LNCaP clone FGC (cell line): ENCODE measurements around the gene HK3.

Source experiments
- DNase-seq: peaks from one replicate; pipeline ENCODE4 v3.0.0-alpha.2; 2011; ENCODE audit warnings: low read depth
- H3K4me3 ChIP-seq: 2 replicates; pipeline ENCODE4 v1.5.1; 2011; ENCODE audit warnings: mild to moderate bottlenecking, low read depth, low read length, control low read depth
- CTCF ChIP-seq: IDR thresholded peaks from 2 replicates; pipeline ENCODE4 v1.5.1; 2012; ENCODE audit warnings: mild to moderate bottlenecking; ENCODE audit not compliant: control insufficient read depth, insufficient read depth; ENCODE audit errors: extremely low read depth

HK3 gene

GRCh38 chr5:176832162-176832561 is 67.0 kb downstream of the HK3 start:
- no peak for DNase-seq
- no peak for TF ChIP-seq CTCF
- H3K4me3 ChIP-seq = no peak overlapping the region

GRCh38 chr5:176831425-176831824 is 67.7 kb downstream of the HK3 start:
- no peak for DNase-seq
- no peak for TF ChIP-seq CTCF
- H3K4me3 ChIP-seq = no peak overlapping the region

- no peak for TF ChIP-seq CTCF
- H3K4me3 ChIP-seq = no peak overlapping the region
- no peak for DNase-seq
Observed at GRCh38 chr5:176830995-176831423, 68.1 kb downstream of the HK3 start.
